GM10266 (cell line): ENCODE measurements around the gene AK1.
"Not testable (repeated sequence)": the region's sequence is repeated elsewhere in the genome, so short reads cannot be mapped to it uniquely, and the experiment has no call there.

Source experiments
- DNase-seq: peaks from one replicate; pipeline ENCODE4 v3.0.0; 2012; ENCODE audit errors: extremely low spot score
- CTCF ChIP-seq: IDR thresholded peaks from 2 replicates; pipeline ENCODE4 v1.5.1; 2012; ENCODE audit warnings: mild to moderate bottlenecking, low read depth; ENCODE audit not compliant: control insufficient read depth, insufficient read depth; ENCODE audit errors: missing control alignments

The AK1 gene

GRCh38 chr9:127870887-127871286 lies 6.6 kb downstream of the AK1 start:
- no peak for TF ChIP-seq CTCF
- no peak for DNase-seq

- DNase-seq, result not testable (repeated sequence)
Measured at GRCh38 chr9:127870153-127870491, 7.4 kb downstream of the AK1 start.

GRCh38 chr9:127869310-127870152 lies 7.9 kb downstream of the AK1 start:
- peak; percentile 95 for DNase-seq
- TF ChIP-seq CTCF, result peak; percentile 97

GRCh38 chr9:127868278-127868902 lies 9.1 kb downstream of the AK1 start:
- no peak for TF ChIP-seq CTCF
- no peak for DNase-seq

GRCh38 chr9:127867356-127868277 lies 9.9 kb downstream of the AK1 start:
- no peak for DNase-seq
- TF ChIP-seq CTCF, result no peak

- TF ChIP-seq CTCF, result no peak
- peak; percentile 77 for DNase-seq
Measured at GRCh38 chr9:127866535-127866934, 10.9 kb downstream of the AK1 start.

- no peak for DNase-seq
- TF ChIP-seq CTCF, result no peak
Measured at GRCh38 chr9:127865645-127866464, 11.6 kb downstream of the AK1 start.
